ENCODE measurements around the gene PA2G4.

Gene PA2G4

GRCh38 chr12:56097738-56098137 lies 6.6 kb upstream of the PA2G4 start:
- no peak for TF ChIP-seq CTCF (IDR thresholded peaks at IDR 0.05)
- no peak for DNase-seq
- Mint-ChIP-seq H3K4me3 (no peak overlapping the region), H3K27me3 (ENCODE audit: low read depth, poor library complexity) (peaks cover 4% of the 10 kb centered on the region), H3K27ac (no peak overlapping the region), H3K9me3 (peaks cover 5% of the 10 kb centered on the region), H3K36me3 (ENCODE audit: low read depth) (no peaks in the 10 kb centered on the region), H3K4me1 (peaks cover 10% of the 10 kb centered on the region)

- no peak for TF ChIP-seq CTCF (IDR thresholded peaks at IDR 0.05)
- H3K36me3 Mint-ChIP-seq (ENCODE audit: low read depth), result no peaks in the 10 kb centered on the region
- no peak for DNase-seq
- no peaks in the 10 kb centered on the region for H3K9me3 Mint-ChIP-seq
- H3K4me3 Mint-ChIP-seq, result no peak overlapping the region
- H3K27me3 Mint-ChIP-seq (ENCODE audit: low read depth, poor library complexity), result peaks cover under 1% of the 10 kb centered on the region
- H3K27ac Mint-ChIP-seq, result no peak overlapping the region
- peaks cover 18% of the 10 kb centered on the region for H3K4me1 Mint-ChIP-seq
Observed at GRCh38 chr12:56098592-56098991, 5.8 kb upstream of the PA2G4 start.

GRCh38 chr12:56099787-56100186 lies 4.6 kb upstream of the PA2G4 start:
- no peak for DNase-seq
- no peak for TF ChIP-seq CTCF (IDR thresholded peaks at IDR 0.05)
- no peaks in the 10 kb centered on the region for H3K27me3 Mint-ChIP-seq (ENCODE audit: low read depth, poor library complexity)
- peaks cover 30% of the 10 kb centered on the region for H3K4me1 Mint-ChIP-seq
- no peaks in the 10 kb centered on the region for H3K36me3 Mint-ChIP-seq (ENCODE audit: low read depth)
- H3K27ac Mint-ChIP-seq, result no peak overlapping the region
- H3K9me3 Mint-ChIP-seq, result no peaks in the 10 kb centered on the region
- H3K4me3 Mint-ChIP-seq, result no peak overlapping the region

- Mint-ChIP-seq H3K27me3 (ENCODE audit: low read depth, poor library complexity) (no peaks in the 10 kb centered on the region), H3K27ac (no peak overlapping the region), H3K4me1 (peaks cover 40% of the 10 kb centered on the region), H3K36me3 (ENCODE audit: low read depth) (no peaks in the 10 kb centered on the region), H3K9me3 (no peaks in the 10 kb centered on the region), H3K4me3 (no peak overlapping the region)
- DNase-seq, result no peak
- no peak for TF ChIP-seq CTCF (IDR thresholded peaks at IDR 0.05)
Observed at GRCh38 chr12:56101045-56101444, 3.3 kb upstream of the PA2G4 start.

- Mint-ChIP-seq H3K4me1 (peaks cover 51% of the 10 kb centered on the region), H3K9me3 (no peaks in the 10 kb centered on the region), H3K4me3 (peak overlapping the region; percentile 97), H3K36me3 (ENCODE audit: low read depth) (peaks cover 15% of the 10 kb centered on the region), H3K27ac (no peak overlapping the region), H3K27me3 (ENCODE audit: low read depth, poor library complexity) (no peaks in the 10 kb centered on the region)
- TF ChIP-seq CTCF (IDR thresholded peaks at IDR 0.05), result no peak
- DNase-seq, result no peak
Observed at GRCh38 chr12:56102683-56103065, 1.7 kb upstream of the PA2G4 start.

- H3K4me1 Mint-ChIP-seq, result peaks cover 49% of the 10 kb centered on the region
- TF ChIP-seq CTCF (IDR thresholded peaks at IDR 0.05), result no peak
- H3K9me3 Mint-ChIP-seq, result no peaks in the 10 kb centered on the region
- no peak for DNase-seq
- peaks cover 20% of the 10 kb centered on the region for H3K36me3 Mint-ChIP-seq (ENCODE audit: low read depth)
- no peaks in the 10 kb centered on the region for H3K27me3 Mint-ChIP-seq (ENCODE audit: low read depth, poor library complexity)
- H3K27ac Mint-ChIP-seq, result no peak overlapping the region
- H3K4me3 Mint-ChIP-seq, result peak overlapping the region; percentile 97
Observed at GRCh38 chr12:56103066-56103711, 1.2 kb upstream of the PA2G4 start.
